Smooth muscle cell of trachea (primary cell): ENCODE results near the gene ERCC3. TPM values are rescaled to one million over a fixed set of nuclear protein-coding genes. Genes with fewer than 3 reads are reported as not detected.

Experiments
- total RNA-seq: library from RNA; depleted of rRNA; stranded (reverse); fragments of >200 nt; gene quantifications from 2 replicates; pipeline ENCODE4 v1.2.1, GENCODE V29; 2014

ERCC3 gene
- total RNA-seq: 39.4 and 55.7 TPM in 2 replicates

GRCh38 chr2:127293748-127294562, at the start of gene ERCC3:
ERCC3 (minus strand) TSS chr2:127294144; CDS start chr2:127294081, 63 bp downstream.

GRCh38 chr2:127220102-127220767, 73.7 kb downstream of the ERCC3 start, which contains the start of gene CYP27C1:
CYP27C1 (minus strand) TSS chr2:127220299; CDS start chr2:127220270, 29 bp downstream.

Other genes starting within 250 kb of the ERCC3 start
- 40.4 and 96.4 TPM in 2 replicates for gene BIN1, start 187.0 kb downstream of the ERCC3 start, total RNA-seq
- under 0.01 TPM in 1 of 2 replicates, not detected in the other for gene CYP27C1, start 73.8 kb downstream of the ERCC3 start, total RNA-seq
- 39.1 and 56.9 TPM in 2 replicates for gene MAP3K2, start 93.8 kb upstream of the ERCC3 start, total RNA-seq
- not detected in 2 replicates for gene PROC, start 124.3 kb upstream of the ERCC3 start, total RNA-seq
- gene IWS1, start 232.3 kb upstream of the ERCC3 start, total RNA-seq: 34.2 and 43.0 TPM in 2 replicates
- under 0.01 TPM in 1 of 2 replicates, not detected in the other for gene MYO7B, start 241.5 kb upstream of the ERCC3 start, total RNA-seq